ENCODE data around the gene MEGF6. TPM values are rescaled to one million over a fixed set of nuclear protein-coding genes. Genes with fewer than 3 reads are reported as not detected.

The MEGF6 gene
- total RNA-seq, 2 experiments from 2014 or later: 2.6 to 4.5 TPM

DNA sequence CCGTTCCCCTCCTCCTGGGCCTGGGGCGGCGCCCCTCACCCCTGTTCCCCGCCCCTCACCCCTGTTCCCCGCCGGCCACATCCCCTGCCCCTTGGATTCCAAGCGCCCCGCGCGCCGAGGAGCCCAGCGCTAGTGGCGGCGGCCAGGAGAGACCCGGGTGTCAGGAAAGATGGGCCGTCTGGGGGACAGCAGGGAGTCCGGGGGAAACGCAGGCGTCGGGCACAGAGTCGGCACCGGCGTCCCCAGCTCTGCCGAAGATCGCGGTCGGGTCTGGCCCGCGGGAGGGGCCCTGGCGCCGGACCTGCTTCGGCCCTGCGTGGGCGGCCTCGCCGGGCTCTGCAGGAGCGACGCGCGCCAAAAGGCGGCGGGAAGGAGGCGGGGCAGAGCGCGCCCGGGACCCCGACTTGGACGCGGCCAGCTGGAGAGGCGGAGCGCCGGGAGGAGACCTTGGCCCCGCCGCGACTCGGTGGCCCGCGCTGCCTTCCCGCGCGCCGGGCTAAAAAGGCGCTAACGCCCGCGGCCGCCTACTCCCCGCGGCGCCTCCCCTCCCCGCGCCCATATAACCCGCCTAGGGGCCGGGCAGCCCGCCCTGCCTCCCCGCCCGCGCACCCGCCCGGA, 40.7 kb upstream of the MEGF6 start, which contains the start of gene TP73:
Gene TP73 (plus strand): TSS at position 587 of the 618 bp plus-strand sequence. CDS start 29,850 bp downstream, outside the sequence.
- Mint-ChIP-seq H3K4me3 (peak within 1 kb of the TSS; percentile 38), H3K27ac (no peak within 1 kb of the TSS), H3K4me1 (peaks cover 24% of the 10 kb centered on the region), H3K36me3 (ENCODE audit: low read depth) (peaks cover 3% of the 10 kb centered on the region), H3K27me3 (peaks cover 29% of the 10 kb centered on the region), H3K9me3 (ENCODE audit: low read depth) (no peaks in the 10 kb centered on the region)
- CTCF ChIA-PET: interaction anchor here (0.8 kb wide), 1 partner anchor 21 kb away, joined by 3 read pairs; no protein-coding TSS in a partner anchor
- ATAC-seq (no peak), DNase-seq (peak; percentile 29)
- intact Hi-C loops (cut with DNase I, micrococcal nuclease): loop anchor here in 1 of 2 experiments (5.0 kb wide), 1 partner anchor 205 kb away; the partner anchor contains the start of genes CEP104 and DFFB
- POLR2A ChIA-PET: no interaction called here

DNA sequence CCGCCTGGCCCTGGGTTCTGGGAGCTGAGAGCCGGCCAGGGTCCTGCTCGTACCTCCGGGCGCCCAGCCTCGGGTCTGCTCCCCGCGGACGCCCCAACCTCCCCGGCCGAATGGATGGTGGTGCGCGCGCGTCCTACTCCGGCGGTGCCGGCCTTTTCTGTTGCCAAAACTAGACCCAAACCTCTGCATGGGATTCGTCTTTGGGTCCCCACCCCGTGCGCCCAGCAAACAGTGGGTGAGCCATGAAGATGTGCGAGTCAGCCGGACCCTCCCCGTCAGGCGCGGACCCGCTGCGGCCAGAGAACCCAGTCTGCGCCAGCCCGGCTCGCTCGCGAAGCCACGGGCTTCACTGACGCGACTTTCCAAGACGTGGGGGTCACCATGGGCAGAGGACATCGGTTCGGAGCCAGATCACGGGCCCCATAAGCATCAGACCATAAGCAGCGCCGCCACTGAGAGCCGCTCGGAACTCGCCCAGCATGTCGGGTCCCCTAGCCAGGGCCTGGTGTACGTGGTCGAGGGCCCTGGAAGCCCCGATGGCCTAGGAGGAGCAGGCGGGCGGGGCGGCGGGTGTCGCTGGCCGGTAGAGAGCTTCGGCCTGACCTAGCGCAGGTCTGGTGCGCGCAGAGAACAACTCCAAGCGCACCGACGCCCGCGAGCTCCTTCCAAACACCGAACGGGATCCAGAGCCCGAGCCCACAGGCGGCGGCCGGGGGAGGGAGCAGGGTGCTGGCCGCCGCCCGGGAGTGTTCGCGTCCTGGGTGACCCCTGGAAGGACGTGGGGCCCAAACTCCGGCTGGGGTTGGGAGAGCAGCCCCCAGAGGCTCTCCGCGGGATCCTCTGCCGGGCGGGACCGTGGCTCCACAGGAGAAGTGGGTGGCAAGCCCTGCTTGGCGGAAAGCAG, 40.0 kb upstream of the MEGF6 start:
- Mint-ChIP-seq H3K36me3 (ENCODE audit: low read depth) (peaks cover 5% of the 10 kb centered on the region), H3K27me3 (peaks cover 25% of the 10 kb centered on the region), H3K4me1 (peaks cover 24% of the 10 kb centered on the region), H3K4me3 (peak overlapping the region; percentile 36), H3K27ac (no peak overlapping the region), H3K9me3 (ENCODE audit: low read depth) (no peaks in the 10 kb centered on the region)
- ChIA-PET CTCF (interaction anchor here (0.8 kb wide), 1 partner anchor 22 kb away, joined by 3 read pairs; no protein-coding TSS in a partner anchor), POLR2A (no interaction called here)
- ATAC-seq: no peak
- intact Hi-C loops (cut with DNase I, micrococcal nuclease): loop anchor here in 1 of 2 experiments (5.0 kb wide), 1 partner anchor 206 kb away; the partner anchor contains the start of genes CEP104 and DFFB
- DNase-seq: peak; percentile 16

DNA sequence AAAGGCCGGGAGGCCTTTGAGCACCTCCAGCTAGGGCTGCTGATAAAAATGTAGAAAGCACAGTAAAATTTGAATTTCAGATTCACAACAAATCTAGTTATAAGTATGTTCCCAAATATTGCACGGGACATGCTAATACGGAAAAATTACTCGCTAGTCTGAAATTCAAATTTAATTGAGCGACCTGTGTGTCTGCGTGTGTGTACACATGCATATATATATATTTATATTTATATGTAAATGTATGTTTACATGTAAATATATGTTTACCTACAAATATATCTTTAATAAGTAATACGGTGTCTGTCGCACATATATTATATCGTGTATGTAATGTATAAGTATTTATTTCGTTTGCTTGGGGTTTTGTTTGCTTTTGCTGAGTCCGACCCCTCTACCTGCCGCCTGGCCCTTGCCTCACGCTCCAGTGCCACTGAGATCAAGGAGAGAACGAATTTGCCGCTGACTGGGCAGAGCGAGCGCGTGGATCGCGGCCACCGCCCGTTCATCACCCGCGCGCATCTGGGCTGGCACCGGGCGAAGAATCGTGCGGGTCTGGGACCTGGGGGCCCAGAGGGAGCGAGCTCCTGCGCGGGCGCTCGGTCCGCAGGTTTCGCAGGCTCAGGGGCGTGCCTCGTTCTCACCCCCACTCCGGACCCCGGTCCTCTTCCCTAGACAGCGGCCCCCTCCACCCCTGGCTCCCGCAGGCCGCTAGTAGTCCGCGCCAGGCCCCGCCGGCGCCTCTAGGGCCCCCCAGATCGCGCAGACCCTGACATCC, 39.1 kb upstream of the MEGF6 start:
- no peaks in the 10 kb centered on the region for H3K9me3 Mint-ChIP-seq (ENCODE audit: low read depth)
- peaks cover 24% of the 10 kb centered on the region for H3K4me1 Mint-ChIP-seq
- no peak for DNase-seq
- no peak for ATAC-seq
- intact Hi-C loops (cut with DNase I, micrococcal nuclease): loop anchor here (1.0 to 5.0 kb wide), 7 partner anchors 26 to 250 kb away; partner anchors contain the start of genes C1orf174 (in 1 of the 2), CEP104 (in 1 of the 2), DFFB (in 1 of the 2) and LRRC47 (in 1 of the 2)
- ChIA-PET POLR2A (no interaction called here), CTCF (no interaction called here)
- H3K27ac Mint-ChIP-seq: no peak overlapping the region
- H3K4me3 Mint-ChIP-seq: peak overlapping the region; percentile 71
- H3K36me3 Mint-ChIP-seq (ENCODE audit: low read depth): peaks cover 7% of the 10 kb centered on the region
- peaks cover 20% of the 10 kb centered on the region for H3K27me3 Mint-ChIP-seq

DNA sequence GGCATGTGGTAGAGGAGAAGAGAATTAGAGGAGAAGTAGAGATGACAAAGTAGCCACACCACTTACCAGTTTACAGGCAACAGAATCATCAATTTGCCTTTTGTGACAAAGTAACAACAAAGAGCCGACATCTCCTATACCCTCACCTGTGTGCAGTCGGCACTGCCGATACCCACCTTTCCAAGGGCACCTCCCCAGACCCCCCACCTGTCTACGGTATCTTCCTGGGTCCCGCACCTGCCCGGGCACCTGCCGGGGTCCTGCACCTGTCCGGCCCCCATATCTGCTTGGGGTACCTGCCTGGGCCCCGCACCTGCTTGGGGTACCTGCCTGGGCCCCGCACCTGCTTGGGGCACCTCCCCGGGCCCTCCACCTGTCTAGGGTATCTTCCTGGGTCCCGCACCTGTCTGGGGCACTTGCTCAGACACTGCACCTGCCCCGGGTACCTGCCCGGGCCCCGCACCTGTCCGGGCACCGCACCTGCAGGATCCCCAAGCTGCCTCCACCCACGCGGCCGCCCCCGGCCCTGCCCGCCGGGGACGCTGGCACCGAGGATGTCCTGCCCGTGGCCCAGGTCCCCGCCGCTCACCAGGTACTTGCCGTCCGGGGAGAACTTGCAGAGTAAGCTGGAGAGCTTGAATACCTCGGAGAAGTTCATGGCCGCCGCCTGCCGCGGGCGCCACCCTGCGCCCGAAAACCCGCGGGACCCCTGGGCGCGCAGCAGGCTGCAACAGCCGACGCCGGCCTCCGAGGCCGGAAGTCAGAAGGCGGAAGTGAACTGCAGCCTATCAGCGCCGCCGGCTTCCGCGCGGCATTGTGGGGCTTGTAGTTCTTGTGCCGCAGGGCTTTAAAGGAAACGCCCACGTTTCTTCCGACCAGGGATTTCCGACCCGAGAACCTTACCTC, 38.3 kb upstream of the MEGF6 start, which contains the start of gene WRAP73:
Gene WRAP73 (minus strand): TSS at position 762 of the 906 bp plus-strand sequence. CDS start 104 bp downstream, at position 658.
- peaks cover 24% of the 10 kb centered on the region for H3K4me1 Mint-ChIP-seq
- H3K9me3 Mint-ChIP-seq (ENCODE audit: low read depth): no peaks in the 10 kb centered on the region
- ATAC-seq (peak; percentile 97), DNase-seq (peak; percentile 96)
- H3K36me3 Mint-ChIP-seq (ENCODE audit: low read depth): peaks cover 11% of the 10 kb centered on the region
- peak within 1 kb of the TSS; percentile 71 for H3K4me3 Mint-ChIP-seq
- H3K27me3 Mint-ChIP-seq: peaks cover 17% of the 10 kb centered on the region
- POLR2A ChIA-PET: interaction anchor here (0.5 kb wide), 1 partner anchor 1393 kb away, joined by 3 read pairs; no protein-coding TSS in a partner anchor
- CTCF ChIA-PET: interaction anchor here (3.9 kb wide), 1 partner anchor 30 kb away, joined by 11 read pairs; no protein-coding TSS in a partner anchor
- no peak within 1 kb of the TSS for H3K27ac Mint-ChIP-seq
- intact Hi-C loops (cut with DNase I, micrococcal nuclease): loop anchor here (1.0 to 5.0 kb wide), 7 partner anchors 25 to 251 kb away; partner anchors contain the start of genes C1orf174 (in 1 of the 2), CEP104 (in 1 of the 2), DFFB (in 1 of the 2) and LRRC47 (in 1 of the 2)

DNA sequence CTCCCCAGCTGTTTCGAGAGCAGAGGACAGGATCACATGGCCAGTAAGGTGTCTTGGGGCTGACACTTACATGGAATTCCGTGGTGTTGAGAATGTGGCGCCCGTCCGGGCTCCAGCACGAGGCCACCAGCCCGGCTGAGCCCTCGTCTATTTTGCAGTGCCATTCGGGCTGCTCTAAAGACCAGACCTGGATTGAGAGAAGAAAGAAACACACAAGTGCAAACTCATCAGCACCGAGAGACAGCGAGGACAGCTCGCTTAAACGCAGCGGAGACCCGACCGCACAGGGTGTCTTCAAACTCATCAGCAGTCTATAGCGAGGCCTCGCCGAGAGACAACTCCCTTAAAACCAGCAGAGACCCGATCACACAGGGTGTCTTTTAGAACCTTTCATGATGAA, 35.3 kb upstream of the MEGF6 start:
- POLR2A ChIA-PET: no interaction called here
- Mint-ChIP-seq H3K4me3 (no peak overlapping the region), H3K9me3 (ENCODE audit: low read depth) (no peaks in the 10 kb centered on the region), H3K4me1 (peaks cover 24% of the 10 kb centered on the region), H3K27ac (no peak overlapping the region), H3K36me3 (ENCODE audit: low read depth) (peaks cover 21% of the 10 kb centered on the region), H3K27me3 (peaks cover 3% of the 10 kb centered on the region)
- intact Hi-C loops (cut with DNase I, micrococcal nuclease): no loop called here
- DNase-seq (no peak), ATAC-seq (no peak)
- CTCF ChIA-PET: interaction anchor here (3.9 kb wide), 1 partner anchor 27 kb away, joined by 11 read pairs; no protein-coding TSS in a partner anchor

DNA sequence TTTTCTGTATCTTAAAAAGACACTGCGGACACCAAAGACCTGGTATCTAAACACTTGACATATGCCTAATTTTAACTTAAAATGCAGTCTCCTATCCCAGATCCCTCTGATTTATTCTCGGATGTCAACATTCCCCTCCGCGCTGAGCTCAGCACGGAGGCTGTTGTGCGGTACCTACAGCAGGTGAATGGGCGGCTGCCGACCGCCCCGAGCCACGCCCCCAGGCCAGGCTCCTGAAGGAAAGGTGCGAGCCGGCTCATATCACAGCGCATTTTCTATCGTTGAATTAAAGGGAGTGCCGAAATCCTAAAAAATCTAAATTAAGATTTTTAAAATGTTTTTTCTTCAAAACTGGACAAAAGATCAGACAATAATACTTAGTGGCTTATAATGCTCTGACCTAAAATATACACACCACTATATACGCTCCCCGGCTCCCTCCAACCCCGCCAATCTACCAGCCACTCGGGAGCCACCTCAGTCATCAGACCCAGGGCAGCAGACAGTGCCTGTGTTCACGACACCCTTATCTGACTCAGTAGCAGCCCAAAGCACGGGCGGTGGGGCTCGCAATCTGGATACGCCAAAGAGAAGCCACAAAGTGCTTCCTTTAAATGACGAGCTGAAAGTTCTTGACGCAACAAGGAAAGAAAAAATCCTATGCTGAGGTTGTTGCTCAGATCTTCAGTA, 34.5 kb upstream of the MEGF6 start:
- Mint-ChIP-seq H3K4me1 (peaks cover 20% of the 10 kb centered on the region), H3K36me3 (ENCODE audit: low read depth) (peaks cover 21% of the 10 kb centered on the region), H3K9me3 (ENCODE audit: low read depth) (no peaks in the 10 kb centered on the region), H3K27me3 (no peaks in the 10 kb centered on the region), H3K4me3 (no peak overlapping the region), H3K27ac (no peak overlapping the region)
- intact Hi-C loops (cut with DNase I, micrococcal nuclease): no loop called here
- ATAC-seq: no peak
- CTCF ChIA-PET: interaction anchor here (3.9 kb wide), 1 partner anchor 26 kb away, joined by 11 read pairs; no protein-coding TSS in a partner anchor
- POLR2A ChIA-PET: no interaction called here
- no peak for DNase-seq

DNA sequence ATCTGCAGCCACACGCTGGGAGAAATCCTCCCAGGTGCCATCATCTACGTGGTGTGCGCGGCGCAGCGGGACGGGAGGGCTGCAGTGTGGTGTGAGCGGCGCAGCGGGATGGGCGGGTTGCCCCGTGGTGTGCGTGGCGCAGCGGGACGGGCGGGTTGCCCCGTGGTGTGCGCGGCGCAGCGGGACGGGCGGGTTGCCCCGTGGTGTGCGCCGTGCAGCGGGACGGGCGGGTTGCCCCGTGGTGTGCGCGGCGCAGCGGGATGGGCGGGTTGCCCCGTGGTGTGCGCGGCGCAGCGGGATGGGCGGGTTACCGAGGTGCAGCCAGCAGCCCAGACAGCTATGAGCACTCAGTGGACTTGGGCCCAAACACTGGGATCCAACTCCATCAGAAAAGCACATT, 33.9 kb upstream of the MEGF6 start:
- intact Hi-C loops (cut with DNase I, micrococcal nuclease): no loop called here

DNA sequence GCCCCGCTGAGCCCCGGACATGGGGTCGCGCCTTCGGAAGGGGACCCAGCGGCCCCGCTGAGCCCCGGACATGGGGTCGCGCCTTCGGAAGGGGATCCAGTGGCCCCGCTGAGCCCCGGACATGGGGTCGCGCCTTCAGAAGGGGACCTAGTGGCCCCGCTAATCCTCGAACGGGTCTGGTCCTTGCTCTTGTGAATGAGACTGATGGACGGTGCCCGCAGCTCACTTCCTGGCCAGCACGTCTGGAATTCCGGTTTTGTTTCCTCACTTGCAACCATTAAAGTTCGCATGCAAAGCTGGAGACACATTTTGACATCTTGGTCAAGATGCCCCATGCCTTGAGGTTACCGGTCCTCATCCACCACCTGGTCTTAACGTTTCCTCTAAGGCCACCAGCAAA, 33.0 kb upstream of the MEGF6 start:
- Mint-ChIP-seq H3K36me3 (ENCODE audit: low read depth) (peaks cover 21% of the 10 kb centered on the region), H3K27ac (no peak overlapping the region), H3K27me3 (no peaks in the 10 kb centered on the region), H3K4me3 (no peak overlapping the region), H3K4me1 (peaks cover 15% of the 10 kb centered on the region), H3K9me3 (ENCODE audit: low read depth) (no peaks in the 10 kb centered on the region)
- POLR2A ChIA-PET: no interaction called here
- CTCF ChIA-PET: no interaction called here
- DNase-seq (no peak), ATAC-seq (no peak)
- intact Hi-C loops (cut with DNase I, micrococcal nuclease): no loop called here

More for the DNA sequence above, 33.9 kb upstream of the MEGF6 start:
- Mint-ChIP-seq H3K27ac (no peak overlapping the region), H3K4me3 (no peak overlapping the region), H3K27me3 (no peaks in the 10 kb centered on the region), H3K9me3 (ENCODE audit: low read depth) (no peaks in the 10 kb centered on the region), H3K36me3 (ENCODE audit: low read depth) (peaks cover 21% of the 10 kb centered on the region), H3K4me1 (peaks cover 18% of the 10 kb centered on the region)
- no peak for ATAC-seq
- ChIA-PET POLR2A (no interaction called here), CTCF (no interaction called here)
- DNase-seq: no peak

DNA sequence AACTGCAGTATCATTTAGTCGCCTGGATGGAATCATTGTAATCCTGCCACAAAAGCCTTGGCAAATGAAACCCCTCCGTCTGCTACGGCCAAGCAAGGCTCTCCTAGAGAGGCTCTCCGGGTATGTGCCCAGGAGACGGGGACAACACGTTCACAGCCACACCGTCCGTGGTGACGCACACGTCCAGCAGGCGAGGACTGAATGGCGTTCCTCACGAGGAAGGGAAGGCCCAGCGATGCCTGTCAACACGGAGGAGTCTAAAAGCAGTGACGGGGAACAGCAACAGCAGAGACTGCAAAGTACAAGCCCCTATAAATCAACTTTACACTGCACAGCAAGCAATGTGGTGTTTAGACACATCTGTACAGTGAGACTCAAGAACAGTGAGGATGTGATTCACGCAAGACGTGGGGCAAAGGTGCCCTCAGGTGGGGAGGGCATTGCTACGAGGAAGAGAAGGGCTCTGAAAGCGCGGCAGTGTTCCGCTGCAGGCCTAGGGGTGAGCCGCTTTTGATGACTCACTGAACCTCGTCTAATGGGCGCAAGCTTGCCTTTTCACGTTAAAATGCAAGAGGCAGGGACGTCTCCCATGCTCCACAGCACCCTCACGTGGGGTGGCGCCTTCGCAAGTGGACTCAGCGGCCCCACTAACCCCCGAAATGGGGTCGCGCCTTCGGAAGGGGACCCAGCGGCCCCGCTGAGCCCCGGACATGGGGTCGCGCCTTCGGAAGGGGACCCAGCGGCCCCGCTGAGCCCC, 31.8 kb upstream of the MEGF6 start:
- intact Hi-C loops (cut with DNase I, micrococcal nuclease): no loop called here
- H3K4me1 Mint-ChIP-seq: peaks cover 4% of the 10 kb centered on the region
- H3K27me3 Mint-ChIP-seq: no peaks in the 10 kb centered on the region
- no peak overlapping the region for H3K4me3 Mint-ChIP-seq
- ATAC-seq (no peak), DNase-seq (no peak)
- ChIA-PET CTCF (no interaction called here), POLR2A (no interaction called here)
- no peak overlapping the region for H3K27ac Mint-ChIP-seq
- H3K36me3 Mint-ChIP-seq (ENCODE audit: low read depth): peaks cover 22% of the 10 kb centered on the region
- H3K9me3 Mint-ChIP-seq (ENCODE audit: low read depth): no peaks in the 10 kb centered on the region

Data from activated CD4-positive, alpha-beta T cell treated with anti-CD3 and anti-CD28 coated beads for 36 hours (primary cell).